Kidney glomerular epithelial cell (primary cell): Measurements from ENCODE around the gene UBE2E2.

ENCODE experiments used
- DNase-seq: peaks from one replicate; lab custom pipeline; 2025; lab: John Stamatoyannopoulos, UW

UBE2E2 gene

GRCh38 chr3:23537101-23537551 lies 334.0 kb downstream of the UBE2E2 start:
- no peak for DNase-seq

GRCh38 chr3:23539185-23539584 lies 336.1 kb downstream of the UBE2E2 start:
- DNase-seq: no peak

- DNase-seq: no peak
Measured at GRCh38 chr3:23540600-23540999, 337.5 kb downstream of the UBE2E2 start.

- no peak for DNase-seq
Measured at GRCh38 chr3:23542079-23542478, 339.0 kb downstream of the UBE2E2 start.

- no peak for DNase-seq
Measured at GRCh38 chr3:23546181-23546580, 343.1 kb downstream of the UBE2E2 start.

GRCh38 chr3:23547905-23548650 lies 345.0 kb downstream of the UBE2E2 start:
- DNase-seq: no peak

- DNase-seq: no peak
Measured at GRCh38 chr3:23548706-23549105, 345.6 kb downstream of the UBE2E2 start.

- no peak for DNase-seq
Measured at GRCh38 chr3:23549148-23549910, 346.2 kb downstream of the UBE2E2 start.

GRCh38 chr3:23550402-23550801 lies 347.3 kb downstream of the UBE2E2 start:
- DNase-seq: no peak

GRCh38 chr3:23552506-23552905 lies 349.4 kb downstream of the UBE2E2 start:
- no peak for DNase-seq

GRCh38 chr3:23553353-23553752 lies 350.2 kb downstream of the UBE2E2 start:
- no peak for DNase-seq

- DNase-seq: no peak
Measured at GRCh38 chr3:23565041-23565775, 362.1 kb downstream of the UBE2E2 start.

- no peak for DNase-seq
Measured at GRCh38 chr3:23566499-23566898, 363.4 kb downstream of the UBE2E2 start.

- peak; percentile 89 for DNase-seq
Measured at GRCh38 chr3:23567917-23568316, 364.8 kb downstream of the UBE2E2 start.

GRCh38 chr3:23573827-23574226 lies 370.7 kb downstream of the UBE2E2 start:
- no peak for DNase-seq

- no peak for DNase-seq
Measured at GRCh38 chr3:23574822-23575315, 371.7 kb downstream of the UBE2E2 start.

GRCh38 chr3:23575697-23576096 lies 372.6 kb downstream of the UBE2E2 start:
- DNase-seq: no peak

- DNase-seq: no peak
Measured at GRCh38 chr3:23576379-23576959, 373.3 kb downstream of the UBE2E2 start.

GRCh38 chr3:23580096-23580713 lies 377.1 kb downstream of the UBE2E2 start:
- no peak for DNase-seq

GRCh38 chr3:23583980-23584740 lies 381.0 kb downstream of the UBE2E2 start:
- DNase-seq: no peak

GRCh38 chr3:23587513-23587912 lies 384.4 kb downstream of the UBE2E2 start:
- DNase-seq: no peak
